Activated T-cell treated with anti-CD3 and anti-CD28 coated beads, Interleukin-2, amount 50 U/mL, for 48 hours (primary cell): Measurements from ENCODE around the gene PPP1R37.

Experiments used
- DNase-seq, 2 experiments: peaks; one replicate each; pipeline ENCODE4 v3.0.0-alpha.2; 2020

PPP1R37 gene

DNA sequence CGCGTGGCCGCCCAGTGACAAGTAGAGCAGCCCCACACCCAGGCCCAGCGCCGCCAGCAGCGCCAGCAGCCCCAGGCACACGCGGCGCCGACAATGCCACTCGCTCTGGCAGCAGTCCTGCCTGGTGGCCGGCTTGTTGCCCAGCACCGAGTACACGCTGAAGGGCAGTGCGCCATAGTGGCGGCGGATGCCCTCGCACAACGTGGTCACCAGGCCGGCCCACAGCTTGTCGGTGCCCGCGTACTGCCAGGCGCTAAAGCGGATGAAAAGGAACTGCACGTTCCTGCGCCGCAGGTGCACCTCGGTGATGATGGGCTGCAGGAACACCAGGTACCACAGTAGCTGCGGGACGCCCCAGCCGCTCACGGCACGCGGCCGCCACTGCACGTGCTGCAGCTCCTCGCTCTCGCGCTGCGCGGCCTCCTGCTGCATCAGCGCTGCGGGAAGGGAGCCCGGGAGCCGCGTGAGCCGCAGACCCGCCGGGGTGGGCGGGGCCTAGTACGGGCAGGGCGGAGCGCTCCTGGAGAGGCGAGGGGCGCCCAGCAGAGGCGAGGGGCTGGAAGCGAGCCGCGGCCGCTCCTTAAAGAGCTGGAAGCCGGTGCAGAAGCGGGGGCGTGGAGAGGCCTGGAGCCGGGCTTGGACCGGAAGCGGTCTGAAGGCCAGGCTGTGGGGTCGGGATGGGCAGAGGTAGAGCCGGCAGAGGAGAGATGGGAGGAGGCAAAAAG is 60.5 kb downstream of the PPP1R37 start:
- peak; percentile 47 to 62 for DNase-seq

DNA sequence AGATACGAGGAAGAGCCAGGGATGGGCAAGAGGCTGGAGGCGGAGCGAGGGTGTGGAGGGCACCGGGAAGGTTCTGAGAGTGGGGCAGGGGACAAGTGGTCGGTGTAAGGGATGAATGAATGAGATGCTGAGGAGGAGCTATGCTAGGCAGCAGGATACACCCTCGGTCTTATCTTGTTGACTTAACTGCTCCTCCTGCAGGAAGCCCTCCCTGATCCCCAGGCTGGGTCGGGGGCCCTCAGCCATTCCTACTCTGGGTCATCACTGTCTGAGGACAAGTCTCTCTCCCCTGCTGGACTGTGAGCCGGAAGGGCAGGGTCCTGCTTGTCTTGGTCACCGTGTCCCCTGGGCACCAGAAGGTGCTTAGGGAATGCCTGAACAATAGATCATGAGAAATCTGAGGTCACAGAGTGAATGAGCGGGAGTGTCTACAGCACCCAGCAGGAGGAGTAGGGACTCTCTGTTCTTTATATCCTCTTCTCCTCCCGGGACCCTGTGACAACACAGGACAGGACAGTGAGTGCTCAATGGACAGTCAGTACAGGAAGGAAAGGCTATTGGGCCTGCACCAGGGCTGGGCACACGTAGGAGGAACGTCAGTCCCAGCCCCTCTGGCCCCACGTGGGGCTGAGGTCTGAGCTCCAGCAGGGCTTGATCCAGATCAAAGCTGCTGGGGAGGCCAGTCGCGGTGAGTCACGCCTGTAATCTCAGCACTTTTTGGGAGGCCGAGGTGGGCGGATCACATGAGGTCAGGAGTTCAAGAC is 61.3 kb downstream of the PPP1R37 start:
- DNase-seq = peak; percentile 42 to 43

DNA sequence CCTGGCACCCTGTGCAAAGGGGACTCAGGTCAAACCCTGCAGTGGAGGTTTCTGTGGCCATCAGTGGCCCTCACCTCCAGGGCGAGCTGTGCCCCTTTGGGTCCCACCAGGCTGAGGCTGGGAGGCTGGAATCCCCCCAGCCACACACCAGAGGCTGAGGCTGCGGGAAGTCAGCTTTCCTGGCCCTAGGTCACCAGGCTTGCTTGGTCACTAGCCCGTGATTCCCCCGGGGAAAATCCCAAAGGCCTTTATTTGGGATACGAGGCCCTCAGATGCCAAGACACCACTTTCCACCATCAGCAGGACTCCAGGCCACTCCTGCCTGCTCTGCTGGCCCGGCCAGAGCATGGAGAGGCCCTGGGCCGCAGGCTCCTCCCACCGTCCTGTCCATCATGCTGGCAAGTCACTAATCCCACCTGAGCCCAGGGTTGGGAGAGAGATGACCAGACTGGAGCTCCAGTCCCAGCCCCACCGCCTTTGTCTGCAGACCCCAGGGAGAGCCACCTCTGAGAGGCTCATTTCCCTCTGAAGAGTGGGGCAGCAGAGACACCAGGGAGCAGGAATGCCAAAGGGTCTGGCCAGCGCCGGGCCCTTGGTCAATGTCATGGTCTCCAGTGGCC is 63.1 kb downstream of the PPP1R37 start:
- no peak for DNase-seq

DNA sequence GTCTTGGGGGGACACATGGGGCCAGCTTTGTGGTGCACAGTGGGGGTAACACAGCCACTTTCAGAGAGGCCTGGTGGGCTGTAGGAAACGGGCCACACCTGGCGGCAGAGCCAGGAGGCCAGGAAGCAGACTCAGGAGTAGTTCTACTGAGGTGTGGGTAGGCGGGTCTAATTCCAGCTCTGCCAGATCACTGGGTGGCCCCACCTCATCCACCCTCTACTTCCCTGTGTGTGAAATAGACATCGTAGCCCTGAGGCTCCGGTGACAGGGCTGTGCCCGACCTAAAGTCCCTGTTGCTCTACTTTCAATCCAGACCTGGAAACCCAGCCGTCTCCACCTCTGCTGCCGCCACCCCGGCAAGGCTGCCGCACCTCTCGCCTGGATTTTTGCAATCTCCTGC is 63.8 kb downstream of the PPP1R37 start:
- DNase-seq = no peak

DNA sequence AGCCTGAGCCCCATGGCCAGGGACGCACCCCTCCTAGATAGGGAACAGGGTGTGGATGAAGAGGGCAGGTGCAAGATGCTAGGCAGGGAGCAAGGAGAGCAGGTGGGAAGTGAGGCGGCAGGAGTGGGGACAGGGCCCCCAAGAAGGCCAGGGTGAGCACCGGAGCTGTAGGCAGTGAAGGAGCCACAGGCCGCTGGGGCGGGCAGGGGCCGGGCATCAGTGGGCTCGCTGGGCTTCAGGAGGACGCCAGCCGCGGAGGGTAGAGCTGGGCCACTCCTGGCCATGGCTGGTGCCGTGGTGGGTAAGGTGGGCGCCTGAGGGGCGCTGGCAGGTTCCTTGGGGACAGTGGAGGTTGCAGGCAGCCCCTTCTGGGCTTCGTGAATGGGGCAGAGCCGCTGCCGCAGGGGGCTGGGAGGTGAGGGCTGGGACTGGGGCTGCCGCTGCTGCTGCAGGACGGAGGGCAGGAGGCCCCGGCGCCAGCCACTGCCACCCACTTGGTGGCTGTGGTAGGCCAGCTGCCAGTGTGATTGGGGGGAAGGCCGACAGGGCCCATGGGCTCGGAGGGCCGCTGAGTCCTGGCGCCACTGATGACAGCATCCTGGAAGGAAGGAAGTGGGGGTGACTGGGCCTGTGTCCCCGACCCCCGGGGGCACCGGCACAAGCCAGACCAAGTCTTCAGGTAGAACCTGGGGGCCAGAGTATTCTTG is 65.7 kb downstream of the PPP1R37 start:
- no peak for DNase-seq

DNA sequence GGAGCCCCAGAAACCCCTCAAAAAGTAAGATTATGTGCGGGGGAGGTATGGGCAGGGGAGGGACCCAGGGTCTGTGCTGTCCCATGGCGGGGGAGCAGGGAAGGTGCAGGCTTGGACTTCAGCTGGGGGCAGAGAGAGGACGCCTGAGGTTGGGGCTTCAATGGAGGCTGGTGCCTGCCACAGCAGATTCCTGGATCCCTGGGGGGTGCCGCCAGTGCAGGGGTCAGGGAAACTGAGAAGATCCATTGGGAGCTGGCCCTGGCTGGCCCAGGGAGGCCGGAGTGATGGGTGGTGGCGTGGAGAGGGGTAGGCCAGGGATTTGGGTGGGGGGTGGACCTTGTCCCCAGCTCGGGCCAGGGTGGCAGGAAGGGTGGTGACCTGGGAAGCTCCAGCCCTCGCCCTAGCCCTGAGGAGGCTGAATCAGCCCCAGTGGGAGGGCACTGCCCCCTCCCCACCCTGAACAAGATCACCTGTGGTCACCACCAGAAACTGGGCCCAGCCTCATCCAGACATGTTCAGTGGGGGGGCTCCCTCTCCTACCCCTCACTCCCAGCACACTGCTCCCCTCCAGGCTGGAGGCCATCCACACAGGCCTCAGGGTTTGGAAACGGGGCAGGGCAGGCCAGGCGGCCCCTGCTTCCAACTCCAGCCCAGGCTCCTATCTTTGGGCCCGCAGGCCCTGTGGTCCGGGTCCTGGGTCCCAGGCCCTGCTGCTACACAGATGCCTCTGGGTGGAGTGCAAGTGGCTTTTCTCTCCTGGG is 66.4 kb downstream of the PPP1R37 start:
- no peak for DNase-seq

DNA sequence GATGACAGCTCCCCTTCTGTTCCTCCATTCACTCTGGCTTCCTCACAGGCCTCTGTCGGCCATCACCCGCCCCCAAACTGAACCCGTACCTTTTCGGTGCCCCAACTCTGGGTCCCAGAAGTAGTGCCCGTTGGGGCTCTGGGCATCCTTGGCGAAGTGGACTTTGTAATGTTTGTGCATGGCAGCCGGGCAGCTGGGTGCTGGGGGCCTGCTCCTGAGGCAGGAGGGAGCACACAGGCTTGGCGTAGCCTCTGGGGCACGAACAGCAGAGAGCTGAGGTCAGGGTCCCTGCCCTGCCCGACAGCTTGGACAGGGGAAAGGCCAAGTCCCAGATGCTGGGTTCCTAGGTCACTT is 67.0 kb downstream of the PPP1R37 start:
- no peak for DNase-seq

DNA sequence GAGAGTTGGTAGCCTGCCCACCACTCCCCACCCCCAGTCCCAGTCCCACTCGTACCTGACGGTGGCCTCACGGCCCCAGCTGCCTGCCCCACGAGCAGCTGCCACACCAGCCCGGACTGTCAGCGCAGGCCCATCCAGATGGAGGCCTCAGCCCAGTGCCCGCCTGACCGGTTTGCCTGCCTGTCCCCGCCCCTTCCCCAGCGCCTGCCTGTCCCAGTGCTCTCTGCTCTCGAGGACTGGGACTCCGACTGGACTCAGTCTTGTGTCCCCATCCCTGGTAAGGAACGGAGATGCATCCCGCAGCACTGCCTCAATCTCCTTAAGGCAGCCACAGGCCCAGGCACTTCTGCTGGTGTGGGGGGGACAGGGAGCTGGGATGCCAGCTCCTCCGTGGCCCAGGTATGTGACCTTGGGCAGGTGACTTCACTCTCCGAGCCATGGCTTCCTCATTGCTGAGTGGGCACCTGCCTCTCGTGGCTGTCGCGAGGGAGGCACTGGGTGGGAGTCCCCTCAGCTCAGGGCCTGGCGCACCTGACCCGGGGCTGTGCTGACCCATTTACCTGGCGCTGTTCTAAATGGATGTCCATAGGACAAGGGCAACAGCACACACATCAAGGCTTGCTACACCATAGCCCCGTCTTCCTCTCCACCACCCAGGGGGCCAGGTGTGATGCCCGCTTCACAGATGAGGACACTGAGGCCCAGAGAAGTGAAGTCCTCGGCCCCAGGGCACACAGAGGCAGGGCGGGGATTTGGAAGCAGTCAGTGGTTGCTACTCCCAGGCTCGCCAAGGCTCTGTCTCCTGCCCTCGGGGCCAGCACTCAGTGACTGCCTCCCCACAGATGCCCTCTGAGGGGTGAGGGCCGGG is 68.1 kb downstream of the PPP1R37 start, which contains the start of gene NKPD1:
TSS of gene NKPD1 (minus strand) at position 113 of the 868 bp plus-strand sequence. CDS start 832 bp downstream, outside the sequence.
- no peak for DNase-seq

DNA sequence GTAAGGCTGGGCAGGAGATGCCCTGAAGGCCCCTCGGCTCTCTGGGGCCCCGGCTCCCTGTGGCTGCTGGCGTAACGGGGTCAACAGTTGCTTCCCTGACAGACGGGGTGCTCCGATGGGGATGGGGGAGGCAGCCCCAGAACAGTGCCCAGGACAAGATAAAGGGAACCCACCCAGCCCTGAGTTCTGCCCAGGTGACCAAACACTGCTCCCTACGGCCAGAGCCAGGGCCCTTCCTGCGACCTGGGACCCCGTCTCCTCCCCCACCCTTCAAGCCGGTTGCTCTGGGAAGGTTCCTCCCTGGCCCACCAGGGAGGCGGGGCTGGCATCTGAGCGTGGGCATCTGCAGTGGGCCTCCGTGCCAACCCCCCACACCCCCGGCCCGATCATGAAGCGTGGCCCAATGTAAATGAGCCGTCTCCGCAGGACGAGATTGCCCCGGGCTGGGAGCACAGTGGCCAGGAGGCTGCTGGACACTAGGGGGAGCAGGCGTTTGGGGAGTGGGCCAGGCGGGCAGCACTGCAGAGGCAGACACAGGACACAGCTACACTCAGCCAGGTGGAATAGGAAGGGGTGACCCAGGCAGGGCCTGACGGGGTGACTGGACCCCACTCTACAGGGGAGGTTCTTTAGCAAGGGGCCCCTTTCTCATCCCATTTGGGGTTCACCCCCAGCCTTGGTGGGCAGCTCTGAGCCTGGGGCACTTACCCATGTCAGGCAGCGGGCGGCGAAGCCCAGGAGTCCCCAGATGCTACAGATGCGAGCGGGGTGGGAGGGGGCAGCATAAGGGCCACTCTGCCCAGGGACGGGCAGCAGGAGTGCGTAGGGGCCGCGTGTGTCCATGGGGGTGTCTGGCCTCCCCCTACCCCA is 69.0 kb downstream of the PPP1R37 start:
- DNase-seq = no peak

DNA sequence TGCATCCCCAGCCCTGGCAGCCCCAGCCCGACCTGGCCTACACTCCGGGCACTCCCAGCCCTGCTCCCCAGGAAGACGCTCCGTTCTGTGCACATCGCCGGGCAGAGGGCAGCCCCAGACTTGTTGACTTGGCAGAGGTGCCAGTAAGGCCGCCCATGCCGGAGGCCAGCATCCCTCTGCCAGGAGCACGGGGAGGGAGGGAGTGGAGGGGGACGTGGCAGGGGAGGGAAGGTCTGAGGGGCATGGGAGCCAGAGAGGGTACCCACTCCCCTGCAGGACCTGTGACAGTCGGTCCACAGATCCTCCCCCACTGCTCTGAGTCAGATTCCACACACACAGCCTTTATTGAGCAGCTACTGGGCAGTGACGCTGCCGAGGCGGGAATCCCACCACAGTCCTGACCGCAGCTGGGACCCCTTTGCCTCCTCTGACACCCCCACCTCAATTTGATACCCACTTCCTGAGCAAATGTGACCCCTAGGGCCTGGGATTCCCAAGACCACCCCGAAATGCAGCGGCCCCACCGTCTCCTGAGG is 69.7 kb downstream of the PPP1R37 start:
- no peak for DNase-seq

DNA sequence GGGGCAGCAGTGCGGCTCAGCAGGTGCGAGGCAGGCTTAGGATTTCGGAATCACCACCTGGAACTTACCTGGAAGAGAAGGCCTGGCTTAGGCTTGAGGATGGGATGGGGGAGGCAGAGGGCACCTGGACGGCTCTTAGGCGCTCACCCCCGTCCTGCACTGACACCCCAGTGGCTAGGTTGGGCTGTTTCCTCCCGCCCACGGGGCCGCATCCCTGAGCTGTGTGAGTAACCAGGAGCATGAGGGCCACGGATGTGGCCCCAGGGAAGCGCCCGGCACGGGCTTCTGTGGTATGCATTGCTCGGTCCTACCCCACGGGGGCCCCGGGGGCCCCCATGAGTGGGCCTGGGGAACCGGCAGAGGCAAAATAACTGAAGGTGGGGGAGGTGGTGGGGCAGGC is 70.2 kb downstream of the PPP1R37 start:
- DNase-seq = no peak

DNA sequence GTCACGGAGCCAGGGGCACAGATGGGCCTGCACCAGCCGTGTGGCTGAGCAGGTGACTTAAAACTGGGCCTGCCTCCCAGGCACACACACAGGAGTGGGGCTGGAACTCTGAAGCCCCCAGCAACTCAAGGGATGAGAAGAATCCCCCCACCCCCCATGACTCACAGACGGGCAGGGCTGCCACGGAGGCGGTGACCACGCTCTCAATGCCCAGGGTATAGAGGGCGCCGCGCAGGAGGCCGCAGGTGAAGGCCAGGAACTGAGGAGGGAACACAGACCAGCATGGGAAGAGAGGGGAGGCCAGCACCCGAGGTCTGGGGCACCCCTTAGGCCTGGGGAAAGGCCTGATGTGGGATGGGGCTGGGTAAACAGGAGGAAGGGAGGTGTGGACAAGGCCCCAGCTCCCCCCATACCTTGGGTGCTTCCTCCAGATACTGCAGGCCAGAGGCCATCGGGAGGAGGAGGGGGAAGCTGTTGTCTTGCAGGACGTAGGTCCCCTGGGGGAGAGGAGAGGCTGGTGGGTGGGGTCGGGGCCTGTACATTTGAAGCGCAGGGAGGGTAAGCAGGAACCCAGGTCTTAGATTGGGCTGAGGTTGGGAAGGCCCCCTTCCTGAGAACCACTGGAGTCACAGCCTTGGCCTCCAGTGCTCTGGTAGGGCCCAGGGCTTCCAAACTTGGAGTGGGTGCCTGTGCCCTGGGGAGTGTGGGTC is 70.9 kb downstream of the PPP1R37 start:
- no peak for DNase-seq

DNA sequence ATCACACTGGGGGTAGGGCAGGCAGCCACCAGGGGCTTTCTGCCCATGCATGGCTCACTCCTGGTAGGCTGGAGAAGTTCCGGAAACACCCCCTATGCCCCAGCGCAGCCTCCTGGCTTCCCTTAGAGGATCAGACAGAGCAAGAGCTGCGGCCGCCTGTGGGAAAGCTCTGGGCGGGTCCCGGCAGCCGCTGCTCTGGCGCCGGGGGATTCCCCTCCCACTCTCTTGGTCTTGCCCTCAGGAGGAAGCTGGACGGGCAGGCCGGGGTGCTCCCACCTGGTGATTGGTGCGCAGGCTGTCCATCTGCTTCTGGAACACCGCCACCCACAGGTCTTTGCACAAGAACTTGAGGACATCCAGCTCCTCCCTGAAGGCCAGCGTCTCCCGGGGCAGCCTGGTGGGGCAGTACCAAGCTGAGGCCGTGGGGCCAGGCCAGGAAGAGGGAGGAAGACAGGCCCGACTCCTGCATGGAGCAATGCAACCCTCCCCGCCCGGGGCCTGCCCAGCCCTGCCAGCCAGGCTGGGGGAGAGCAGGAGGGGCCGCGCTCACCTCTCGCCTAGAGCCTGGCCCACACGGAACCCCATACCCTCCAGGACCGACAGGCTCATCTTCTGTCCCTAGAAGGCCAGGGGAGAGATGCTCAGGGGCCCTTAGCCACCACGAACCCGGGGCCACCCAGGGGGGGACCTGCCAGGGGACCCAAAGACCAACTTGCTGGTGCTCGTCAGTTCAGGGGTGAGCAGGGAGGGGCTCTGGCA is 71.8 kb downstream of the PPP1R37 start:
- peak; percentile 57 to 75 for DNase-seq

DNA sequence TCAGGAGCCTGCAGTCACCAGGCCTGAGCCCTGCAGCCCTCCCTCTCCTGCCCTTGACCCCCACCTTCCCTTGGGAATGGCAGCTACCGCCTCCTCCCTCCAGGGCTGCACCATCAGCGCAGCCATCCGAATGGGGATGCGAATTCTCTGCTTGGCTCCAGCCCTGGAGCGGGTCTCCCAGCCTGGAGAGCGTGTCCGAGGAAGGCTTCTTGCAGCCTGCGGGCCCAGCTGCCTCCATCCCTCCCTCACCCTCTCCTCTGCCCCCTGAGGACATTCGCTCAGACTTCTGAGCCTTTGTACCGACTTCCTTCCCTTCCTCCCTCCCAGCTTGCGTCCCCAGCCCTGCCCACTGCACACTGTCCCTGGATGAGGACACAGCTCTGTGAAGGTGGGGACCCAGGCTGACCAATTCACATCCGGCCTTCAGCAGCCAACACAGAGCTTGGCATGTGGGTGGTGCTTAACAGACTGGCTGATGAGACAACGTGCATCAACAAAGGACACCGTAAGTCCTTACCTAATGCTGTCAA is 73.8 kb downstream of the PPP1R37 start:
- DNase-seq = no peak

DNA sequence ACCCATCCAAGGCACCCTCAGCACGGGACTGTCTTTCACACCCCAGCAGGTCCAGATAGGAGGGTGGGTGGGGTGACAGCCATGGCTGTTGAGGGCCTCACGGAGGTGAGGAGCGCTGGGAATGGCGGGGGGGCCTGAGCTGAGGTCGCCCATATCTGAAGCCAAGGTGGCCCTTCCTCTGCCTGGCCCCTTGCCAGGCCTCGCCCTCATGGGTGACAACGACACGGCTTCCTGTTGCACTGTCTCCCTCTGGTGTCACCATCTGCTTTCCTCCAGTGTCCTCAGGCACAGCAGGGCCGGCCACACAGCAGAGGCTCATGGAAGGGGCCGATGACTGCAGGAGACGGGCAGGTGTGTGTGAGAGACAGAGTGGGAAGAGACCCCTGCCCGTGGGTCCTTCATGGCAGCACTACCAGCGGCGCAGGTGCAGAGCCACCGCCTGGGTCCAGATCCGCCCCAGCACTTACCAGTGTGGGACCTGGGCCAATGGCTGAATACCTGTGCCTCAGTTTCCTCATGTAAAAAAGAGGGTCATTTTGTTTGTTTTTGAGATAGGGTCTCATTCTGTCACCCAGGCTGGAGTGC is 75.9 kb downstream of the PPP1R37 start:
- no peak for DNase-seq

DNA sequence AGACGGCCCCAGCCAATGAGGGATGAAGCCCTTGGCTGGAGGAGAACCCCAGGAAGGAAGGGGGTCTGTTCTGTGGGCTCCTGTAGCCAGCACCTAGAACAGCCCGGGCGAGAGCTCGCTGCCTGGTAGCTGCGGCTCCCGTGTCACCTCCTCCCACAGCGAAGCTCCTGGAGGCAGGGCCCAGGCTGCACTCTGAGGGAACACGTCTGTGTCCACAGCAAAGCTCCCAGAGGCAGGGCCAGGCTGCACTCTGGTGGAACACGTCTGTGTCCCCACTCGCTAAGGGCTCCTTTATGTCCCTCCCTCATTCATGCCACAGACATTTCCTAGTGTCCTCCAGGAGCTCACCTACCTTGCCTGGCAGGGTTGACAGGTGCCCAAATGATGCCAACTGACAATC is 76.6 kb downstream of the PPP1R37 start:
- no peak for DNase-seq

DNA sequence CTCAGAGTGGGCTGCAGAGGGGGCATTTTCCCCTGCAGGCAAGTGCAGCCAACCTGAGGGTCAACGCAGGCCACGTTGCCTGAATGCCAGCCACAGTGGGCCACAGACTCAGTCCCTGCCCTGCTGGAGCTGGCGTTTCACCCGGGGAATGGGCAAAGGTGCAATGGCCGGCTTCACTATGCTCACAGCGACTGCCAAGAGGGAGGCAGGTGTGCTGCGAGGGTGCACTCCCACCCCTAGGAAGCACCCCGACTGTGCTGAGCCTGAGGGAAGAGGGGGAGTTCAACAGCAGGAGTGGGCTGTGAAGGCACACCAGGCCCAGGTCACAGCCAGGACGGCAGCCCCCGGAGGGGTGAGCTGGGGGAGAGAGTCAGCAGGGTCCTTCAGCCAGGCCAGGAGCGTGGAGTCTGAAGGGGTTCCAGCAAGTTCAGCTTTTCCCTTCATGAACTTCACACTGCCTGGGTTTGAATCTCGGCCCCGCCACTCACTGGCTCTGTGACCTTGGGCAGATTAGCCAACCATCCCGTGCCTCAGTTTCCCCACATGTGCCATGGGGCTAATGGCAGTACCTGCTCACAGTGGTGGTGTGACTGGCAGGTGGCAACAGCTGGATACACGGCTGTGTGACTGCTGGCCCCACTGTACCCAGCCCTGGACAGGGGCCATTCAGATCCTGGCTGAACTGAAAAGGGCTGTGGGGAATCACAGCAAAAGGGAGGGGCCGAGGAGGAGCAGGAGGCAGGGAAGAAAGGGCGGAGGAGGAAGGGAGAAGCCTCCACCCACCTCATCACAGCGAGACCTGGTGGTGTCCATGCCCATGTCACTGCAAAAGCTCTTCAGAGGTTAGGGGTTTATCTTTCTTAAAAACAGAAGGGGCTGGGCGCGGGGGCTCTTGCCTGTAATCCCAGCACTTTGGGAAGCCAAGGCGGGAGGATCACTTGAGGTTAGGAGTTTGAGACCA is 77.4 kb downstream of the PPP1R37 start:
- no peak for DNase-seq
